H1 (cell line): ENCODE results near the gene PDLIM3.

Experiments
- BRCA1 ChIP-seq: IDR thresholded peaks from 2 replicates; pipeline ENCODE4 v1.6.1; 2012; ENCODE audit warnings: low read depth, low read length, improper control_type of control experiment
- CEBPB ChIP-seq: IDR thresholded peaks from 2 replicates; pipeline ENCODE4 v1.6.1; 2012; ENCODE audit warnings: low read depth, low read length
- CHD2 ChIP-seq: IDR thresholded peaks from 2 replicates; pipeline ENCODE4 v1.6.1; 2012; ENCODE audit warnings: low read length, improper control_type of control experiment
- EGR1 ChIP-seq: IDR thresholded peaks from 2 replicates; pipeline ENCODE4 v1.6.1; 2011; ENCODE audit warnings: low read depth, low read length, borderline replicate concordance
- EP300 ChIP-seq, 2 experiments: IDR thresholded peaks; 1 replicate in 1 of 2; 2 replicates in 1 of 2; pipeline ENCODE4 v1.6.1; 2011 to 2012; ENCODE audit warnings: low read depth in 2 of 2, low read length in 2 of 2, mild to moderate bottlenecking in 2 of 2, borderline replicate concordance in 1 of 2, inconsistent platforms in 1 of 2, moderate library complexity in 1 of 2
- EZH2 ChIP-seq: fragments of 200-600 bp; sonication (generic); IDR thresholded peaks from 2 replicates; pipeline ENCODE4 v1.7.1; 2012; ENCODE audit warnings: low read depth, mild to moderate bottlenecking, moderate library complexity, low read length, inconsistent platforms; ENCODE audit not compliant: severe bottlenecking
- GTF2F1 ChIP-seq: IDR thresholded peaks from 2 replicates; pipeline ENCODE4 v1.6.1; 2012; ENCODE audit warnings: low read depth, low read length, improper control_type of control experiment, borderline replicate concordance
- POLR2A ChIP-seq, 2 experiments: IDR thresholded peaks; 1 replicate in 1 of 2; 2 replicates in 1 of 2; pipeline ENCODE4 v1.6.1; 2011; ENCODE audit warnings: low read depth in 2 of 2, low read length in 2 of 2, mild to moderate bottlenecking in 2 of 2; ENCODE audit errors: control extremely low read depth in 1 of 2
- POLR2AphosphoS5 ChIP-seq: IDR thresholded peaks from 2 replicates; pipeline ENCODE4 v1.6.1; 2011; ENCODE audit warnings: low read depth, low read length
- SUZ12 ChIP-seq: fragments of 200-600 bp; sonication (generic); IDR thresholded peaks from 2 replicates; pipeline ENCODE4 v1.6.1; 2012; ENCODE audit warnings: mild to moderate bottlenecking, inconsistent platforms, low read length, moderate library complexity, mixed read lengths
- TF ChIP-seq, protein P1 (sequence below): IDR thresholded peaks from 2 replicates; pipeline ENCODE4 v1.6.1; 2011; ENCODE audit warnings: low read depth, mild to moderate bottlenecking, low read length; ENCODE audit not compliant: insufficient read depth
- TF ChIP-seq, protein P2 (sequence below), 3 experiments: IDR thresholded peaks; 1 replicate in 2 of 3; 2 replicates in 1 of 3; pipeline versions ENCODE4 v1.5.1 to v1.6.1; 2011; ENCODE audit warnings: low read length in 3 of 3, mild to moderate bottlenecking in 3 of 3, inconsistent platforms in 2 of 3, low read depth in 1 of 3, moderate library complexity in 1 of 3; ENCODE audit not compliant: insufficient read depth in 1 of 3; ENCODE audit errors: control extremely low read depth in 1 of 3
- TF ChIP-seq, protein P3 (sequence below): IDR thresholded peaks from 2 replicates; pipeline ENCODE4 v1.6.1; 2012; ENCODE audit warnings: low read length, inconsistent platforms

DNA sequence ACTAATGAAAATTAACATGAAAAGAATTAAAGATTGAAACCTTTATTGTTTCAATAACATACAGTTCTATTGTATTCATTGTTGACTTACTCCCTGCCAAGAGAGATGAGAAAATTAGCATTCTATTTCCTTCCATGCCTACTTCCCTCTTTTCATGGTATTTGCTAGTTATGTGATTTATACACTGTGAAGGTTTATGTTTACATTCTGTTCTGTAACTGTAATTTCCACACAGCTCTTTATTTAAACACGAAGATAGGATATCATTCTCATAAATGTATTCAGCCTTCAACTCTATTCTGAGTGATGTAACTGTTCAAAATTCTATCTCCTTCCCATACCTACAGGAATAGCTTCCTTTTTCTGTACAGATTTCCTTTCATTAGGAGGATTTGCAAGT lies 70.4 kb downstream of the PDLIM3 start:
- no peak for TF ChIP-seq POLR2AphosphoS5
- TF ChIP-seq, protein P1, sequence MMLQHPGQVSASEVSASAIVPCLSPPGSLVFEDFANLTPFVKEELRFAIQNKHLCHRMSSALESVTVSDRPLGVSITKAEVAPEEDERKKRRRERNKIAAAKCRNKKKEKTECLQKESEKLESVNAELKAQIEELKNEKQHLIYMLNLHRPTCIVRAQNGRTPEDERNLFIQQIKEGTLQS, result no peak
- TF ChIP-seq, protein P2, sequence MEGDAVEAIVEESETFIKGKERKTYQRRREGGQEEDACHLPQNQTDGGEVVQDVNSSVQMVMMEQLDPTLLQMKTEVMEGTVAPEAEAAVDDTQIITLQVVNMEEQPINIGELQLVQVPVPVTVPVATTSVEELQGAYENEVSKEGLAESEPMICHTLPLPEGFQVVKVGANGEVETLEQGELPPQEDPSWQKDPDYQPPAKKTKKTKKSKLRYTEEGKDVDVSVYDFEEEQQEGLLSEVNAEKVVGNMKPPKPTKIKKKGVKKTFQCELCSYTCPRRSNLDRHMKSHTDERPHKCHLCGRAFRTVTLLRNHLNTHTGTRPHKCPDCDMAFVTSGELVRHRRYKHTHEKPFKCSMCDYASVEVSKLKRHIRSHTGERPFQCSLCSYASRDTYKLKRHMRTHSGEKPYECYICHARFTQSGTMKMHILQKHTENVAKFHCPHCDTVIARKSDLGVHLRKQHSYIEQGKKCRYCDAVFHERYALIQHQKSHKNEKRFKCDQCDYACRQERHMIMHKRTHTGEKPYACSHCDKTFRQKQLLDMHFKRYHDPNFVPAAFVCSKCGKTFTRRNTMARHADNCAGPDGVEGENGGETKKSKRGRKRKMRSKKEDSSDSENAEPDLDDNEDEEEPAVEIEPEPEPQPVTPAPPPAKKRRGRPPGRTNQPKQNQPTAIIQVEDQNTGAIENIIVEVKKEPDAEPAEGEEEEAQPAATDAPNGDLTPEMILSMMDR (IDR thresholded peaks at IDR 0.05; ENCODE audit: control extremely low read depth in 1 of 3, insufficient read depth in 1 of 3, low read depth in 1 of 3, low read length in 3 of 3), result no peak
- TF ChIP-seq CHD2, result no peak
- no peak for TF ChIP-seq GTF2F1
- TF ChIP-seq SUZ12, result no peak
- TF ChIP-seq EGR1, result no peak
- TF ChIP-seq EP300 (IDR thresholded peaks at IDR 0.05; ENCODE audit: borderline replicate concordance in 1 of 2, low read depth in 2 of 2, low read length in 2 of 2), result no peak
- no peak for TF ChIP-seq CEBPB
- TF ChIP-seq EZH2, result no peak
- TF ChIP-seq BRCA1, result no peak
- TF ChIP-seq, protein P3, sequence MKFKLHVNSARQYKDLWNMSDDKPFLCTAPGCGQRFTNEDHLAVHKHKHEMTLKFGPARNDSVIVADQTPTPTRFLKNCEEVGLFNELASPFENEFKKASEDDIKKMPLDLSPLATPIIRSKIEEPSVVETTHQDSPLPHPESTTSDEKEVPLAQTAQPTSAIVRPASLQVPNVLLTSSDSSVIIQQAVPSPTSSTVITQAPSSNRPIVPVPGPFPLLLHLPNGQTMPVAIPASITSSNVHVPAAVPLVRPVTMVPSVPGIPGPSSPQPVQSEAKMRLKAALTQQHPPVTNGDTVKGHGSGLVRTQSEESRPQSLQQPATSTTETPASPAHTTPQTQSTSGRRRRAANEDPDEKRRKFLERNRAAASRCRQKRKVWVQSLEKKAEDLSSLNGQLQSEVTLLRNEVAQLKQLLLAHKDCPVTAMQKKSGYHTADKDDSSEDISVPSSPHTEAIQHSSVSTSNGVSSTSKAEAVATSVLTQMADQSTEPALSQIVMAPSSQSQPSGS, result no peak
- no peak for TF ChIP-seq POLR2A (IDR thresholded peaks at IDR 0.05; ENCODE audit: control extremely low read depth in 1 of 2, low read depth in 2 of 2, low read length in 2 of 2)
